T-helper 1 cell treated with Interleukin-12 subunit alpha and Interleukin-12 subunit beta and Interleukin-4 antibody, amounts not matched to agents 30 μg/mL and 1 μg/mL, for 36 hours (primary cell): ENCODE results near the gene GNAT1.
"Not testable (repeated sequence)": the region's sequence is repeated elsewhere in the genome, so short reads cannot be mapped to it uniquely, and the experiment has no call there.

Source experiments
- H3K27ac Mint-ChIP-seq: one replicate; pipeline ENCODE4 v1.8.0; 2021; ENCODE audit warnings: mild to moderate bottlenecking, mixed read lengths
- H3K27me3 Mint-ChIP-seq: one replicate; pipeline ENCODE4 v1.8.0; 2021; ENCODE audit warnings: low read depth, mixed read lengths
- H3K36me3 Mint-ChIP-seq: one replicate; pipeline ENCODE4 v1.8.0; 2021; ENCODE audit warnings: low read depth, mixed read lengths
- H3K4me1 Mint-ChIP-seq: one replicate; pipeline ENCODE4 v1.8.0; 2021; ENCODE audit warnings: low read depth, mixed read lengths
- H3K4me3 Mint-ChIP-seq: one replicate; pipeline ENCODE4 v1.8.0; 2021; ENCODE audit warnings: mild to moderate bottlenecking, moderate library complexity, mixed read lengths
- H3K9me3 Mint-ChIP-seq: one replicate; pipeline ENCODE4 v1.8.0; 2021; ENCODE audit warnings: mixed read lengths

Gene GNAT1

DNA sequence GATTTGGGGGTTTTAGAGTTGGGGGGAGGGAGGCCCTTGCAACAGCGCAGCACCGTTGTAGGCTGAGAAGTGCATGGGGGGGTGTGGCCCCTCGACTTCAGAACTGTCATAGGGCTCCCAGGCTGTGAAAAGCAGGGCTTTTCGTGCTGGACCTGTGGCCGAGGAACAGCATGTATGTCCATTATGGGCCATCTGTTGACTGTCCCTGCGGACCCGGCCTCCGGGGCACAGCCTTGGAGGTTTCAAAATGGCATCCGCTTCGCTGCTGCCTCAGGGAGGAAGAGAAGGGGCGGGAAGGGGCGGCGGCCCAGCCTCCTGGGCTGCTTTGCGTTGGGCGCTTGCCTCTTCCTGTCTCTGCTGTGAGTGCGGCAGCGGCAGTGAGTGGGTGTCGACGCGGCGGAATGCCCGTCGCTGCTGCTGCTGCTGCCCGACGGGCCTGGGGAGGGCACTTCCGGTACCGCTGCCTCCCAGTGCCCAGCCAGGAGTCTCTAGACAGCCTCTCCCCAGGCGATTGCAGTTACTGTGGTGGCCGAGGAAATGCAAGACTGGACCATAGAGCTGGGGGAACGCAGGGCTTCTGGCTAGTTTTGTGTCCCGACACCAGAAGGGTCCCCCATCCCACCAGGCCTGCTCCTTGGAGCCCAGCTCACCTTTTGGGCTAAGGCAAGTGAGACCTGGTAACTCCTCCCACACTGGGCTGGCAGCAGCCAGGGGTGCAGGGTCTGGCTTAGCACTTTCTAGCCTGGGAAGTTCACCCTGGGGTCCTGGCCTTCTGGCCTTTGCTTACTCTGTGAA is 46.5 kb downstream of the GNAT1 start:
- Mint-ChIP-seq H3K9me3 (no peaks in the 10 kb centered on the region), H3K4me1 (peaks cover 45% of the 10 kb centered on the region), H3K36me3 (peaks cover 25% of the 10 kb centered on the region), H3K27ac (peak overlapping the region; percentile 82), H3K27me3 (no peaks in the 10 kb centered on the region), H3K4me3 (peak overlapping the region; percentile 91)

DNA sequence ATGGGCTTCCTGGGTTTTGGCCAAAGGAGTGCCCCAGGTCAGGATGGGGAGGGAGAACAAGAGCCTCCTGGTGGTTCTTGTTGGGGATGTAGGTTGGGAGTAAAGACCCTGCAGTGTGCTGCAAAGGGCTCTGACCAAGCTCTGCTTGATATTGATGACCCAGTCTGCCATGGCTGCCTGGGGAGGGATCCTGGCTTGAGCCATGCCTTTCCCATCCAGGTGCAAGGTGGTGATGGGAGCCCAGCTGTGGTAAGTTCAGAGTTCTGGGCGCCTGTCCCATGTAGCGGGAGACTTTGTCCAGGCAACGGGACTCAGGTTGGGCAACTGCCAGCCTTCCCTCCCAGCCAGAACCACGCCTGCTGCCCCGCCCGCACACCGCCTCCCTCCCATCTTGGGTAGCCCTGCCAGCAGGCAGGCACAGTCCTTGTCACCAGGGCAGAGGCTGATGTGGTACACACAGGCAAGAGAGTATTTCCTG is 47.2 kb downstream of the GNAT1 start:
- no peaks in the 10 kb centered on the region for H3K9me3 Mint-ChIP-seq
- H3K36me3 Mint-ChIP-seq = peaks cover 25% of the 10 kb centered on the region
- peak overlapping the region; percentile 91 for H3K4me3 Mint-ChIP-seq
- peaks cover 45% of the 10 kb centered on the region for H3K4me1 Mint-ChIP-seq
- no peaks in the 10 kb centered on the region for H3K27me3 Mint-ChIP-seq
- H3K27ac Mint-ChIP-seq = peak overlapping the region; percentile 82

DNA sequence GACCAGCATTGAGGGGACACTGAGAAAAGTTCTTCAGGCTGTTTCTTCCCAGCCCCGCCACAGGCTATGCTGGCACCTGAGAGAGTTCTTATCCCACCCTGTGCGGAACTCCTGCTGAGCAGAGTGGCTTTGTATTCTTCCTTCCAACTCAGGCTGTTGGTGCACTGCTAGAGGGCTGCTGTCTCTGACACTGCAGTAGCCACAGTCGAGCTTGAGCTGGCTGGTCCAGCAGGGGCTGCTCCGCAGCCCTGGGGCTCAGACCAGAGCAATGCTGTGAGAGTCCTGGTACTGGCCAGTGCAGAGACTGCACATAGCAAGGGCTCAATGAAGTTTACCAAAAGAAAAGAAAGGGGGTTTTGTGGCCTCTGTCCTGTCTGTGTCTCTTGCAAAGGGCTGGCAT is 48.2 kb downstream of the GNAT1 start:
- Mint-ChIP-seq H3K4me3 (peak overlapping the region; percentile 91), H3K27me3 (no peaks in the 10 kb centered on the region), H3K36me3 (peaks cover 28% of the 10 kb centered on the region), H3K9me3 (no peaks in the 10 kb centered on the region), H3K4me1 (peaks cover 52% of the 10 kb centered on the region), H3K27ac (peak overlapping the region; percentile 76)

DNA sequence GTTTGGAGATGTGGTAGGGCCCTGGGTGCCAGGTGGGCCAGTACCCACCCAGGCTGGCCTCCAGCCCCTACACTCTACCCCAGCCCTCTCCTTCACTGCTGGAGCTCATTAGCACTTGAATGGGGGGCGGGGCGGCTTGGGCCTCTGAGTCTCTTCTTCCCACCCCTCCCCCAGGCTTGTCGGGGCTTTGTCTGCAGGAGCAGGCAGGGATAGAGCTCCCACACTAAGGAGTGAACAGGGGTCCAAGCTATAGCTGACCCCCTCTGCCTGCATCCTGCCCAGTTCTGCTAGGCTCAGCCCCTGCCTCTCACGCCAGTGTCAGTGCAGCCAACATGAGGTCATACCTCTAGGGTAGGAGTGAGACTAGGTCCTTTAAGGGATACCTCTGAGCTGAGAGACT is 49.8 kb downstream of the GNAT1 start:
- Mint-ChIP-seq H3K27ac (peak overlapping the region; percentile 97), H3K27me3 (no peaks in the 10 kb centered on the region), H3K4me3 (peak overlapping the region; percentile 81), H3K36me3 (peaks cover 28% of the 10 kb centered on the region), H3K4me1 (peaks cover 57% of the 10 kb centered on the region), H3K9me3 (no peaks in the 10 kb centered on the region)

DNA sequence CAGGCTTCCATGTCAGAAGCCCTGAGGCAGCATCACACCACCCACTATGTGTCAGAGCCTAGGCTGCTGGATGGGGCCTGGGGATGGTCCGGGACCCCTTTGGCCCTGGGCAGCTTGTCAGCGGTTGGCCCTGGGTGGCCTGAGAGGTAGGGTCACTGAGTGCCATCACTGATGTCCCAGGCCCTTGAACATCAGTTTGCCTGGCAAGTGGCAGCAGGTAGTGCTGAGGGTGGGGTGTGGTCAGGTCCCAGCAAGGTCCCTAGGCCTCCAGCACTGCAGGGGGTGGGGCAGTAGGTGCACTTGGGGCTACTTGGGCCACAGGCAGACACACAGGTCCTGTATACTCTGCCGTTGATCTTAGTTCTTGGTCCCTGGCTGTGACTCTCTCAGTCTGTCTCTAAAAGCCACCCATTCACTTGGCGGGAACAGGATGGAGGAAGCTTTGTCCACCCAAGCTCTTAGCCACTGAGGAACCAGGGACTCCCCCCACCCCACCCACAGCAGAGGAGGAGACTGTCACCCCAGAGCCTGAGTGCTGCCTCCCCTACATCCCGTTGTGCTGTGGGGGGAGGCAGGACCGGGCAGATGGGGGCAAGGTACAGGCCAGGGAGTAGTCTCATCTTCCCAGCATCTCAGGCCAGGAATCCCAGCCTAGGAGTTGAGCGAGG is 50.4 kb downstream of the GNAT1 start:
- Mint-ChIP-seq H3K27ac (peak overlapping the region; percentile 97), H3K27me3 (no peaks in the 10 kb centered on the region), H3K9me3 (no peaks in the 10 kb centered on the region), H3K36me3 (peaks cover 32% of the 10 kb centered on the region), H3K4me3 (peak overlapping the region; percentile 81), H3K4me1 (peaks cover 63% of the 10 kb centered on the region)

- Mint-ChIP-seq H3K9me3 (no peaks in the 10 kb centered on the region), H3K4me1 (peaks cover 67% of the 10 kb centered on the region), H3K27ac (peak overlapping the region; percentile 97), H3K27me3 (no peaks in the 10 kb centered on the region), H3K4me3 (peak overlapping the region; percentile 81), H3K36me3 (peaks cover 28% of the 10 kb centered on the region)
Observed at GRCh38 chr3:50242381-50242770, 51.0 kb downstream of the GNAT1 start.

GRCh38 chr3:50242851-50243542 is 51.6 kb downstream of the GNAT1 start:
- no peaks in the 10 kb centered on the region for H3K27me3 Mint-ChIP-seq

DNA sequence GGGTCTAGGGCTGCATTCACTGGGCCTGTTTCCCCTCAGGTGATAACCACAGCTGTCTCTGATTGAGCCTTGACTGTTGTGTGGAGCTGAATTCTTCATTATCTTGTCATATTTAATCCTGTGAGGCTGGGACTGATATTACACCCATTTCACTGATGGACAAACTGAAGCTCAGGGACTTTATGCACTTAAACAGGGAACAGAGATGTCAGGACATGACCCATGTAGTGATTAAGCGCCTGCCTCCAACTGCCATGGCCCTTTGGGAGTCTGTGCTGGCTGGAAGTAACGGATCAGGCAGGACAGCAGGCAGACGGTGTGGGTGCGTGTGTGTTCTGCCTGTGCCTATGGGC is 52.1 kb downstream of the GNAT1 start:
- Mint-ChIP-seq H3K36me3 (peaks cover 26% of the 10 kb centered on the region), H3K4me3 (no peak overlapping the region), H3K27ac (peak overlapping the region; percentile 82), H3K27me3 (no peaks in the 10 kb centered on the region), H3K4me1 (peaks cover 68% of the 10 kb centered on the region), H3K9me3 (no peaks in the 10 kb centered on the region)

More at GRCh38 chr3:50242851-50243542, 51.6 kb downstream of the GNAT1 start:
- no peaks in the 10 kb centered on the region for H3K9me3 Mint-ChIP-seq
- peak overlapping the region; percentile 97 for H3K27ac Mint-ChIP-seq
- H3K4me1 Mint-ChIP-seq = peaks cover 67% of the 10 kb centered on the region
- peak overlapping the region; percentile 81 for H3K4me3 Mint-ChIP-seq
- peaks cover 25% of the 10 kb centered on the region for H3K36me3 Mint-ChIP-seq

- H3K9me3 Mint-ChIP-seq, H3K27me3 Mint-ChIP-seq: not testable (repeated sequence)
- H3K4me3 Mint-ChIP-seq = peak overlapping the region; percentile 46
- peaks cover 22% of the 10 kb centered on the region for H3K36me3 Mint-ChIP-seq
- peaks cover 57% of the 10 kb centered on the region for H3K4me1 Mint-ChIP-seq
- peak overlapping the region; percentile 82 for H3K27ac Mint-ChIP-seq
Observed at GRCh38 chr3:50244813-50245212, 53.4 kb downstream of the GNAT1 start.

- Mint-ChIP-seq H3K27ac (peak overlapping the region; percentile 91), H3K4me1 (peaks cover 54% of the 10 kb centered on the region), H3K4me3 (peak overlapping the region; percentile 77), H3K27me3 (no peaks in the 10 kb centered on the region), H3K36me3 (peaks cover 21% of the 10 kb centered on the region), H3K9me3 (no peaks in the 10 kb centered on the region)
Observed at GRCh38 chr3:50245251-50245745, 53.9 kb downstream of the GNAT1 start.

DNA sequence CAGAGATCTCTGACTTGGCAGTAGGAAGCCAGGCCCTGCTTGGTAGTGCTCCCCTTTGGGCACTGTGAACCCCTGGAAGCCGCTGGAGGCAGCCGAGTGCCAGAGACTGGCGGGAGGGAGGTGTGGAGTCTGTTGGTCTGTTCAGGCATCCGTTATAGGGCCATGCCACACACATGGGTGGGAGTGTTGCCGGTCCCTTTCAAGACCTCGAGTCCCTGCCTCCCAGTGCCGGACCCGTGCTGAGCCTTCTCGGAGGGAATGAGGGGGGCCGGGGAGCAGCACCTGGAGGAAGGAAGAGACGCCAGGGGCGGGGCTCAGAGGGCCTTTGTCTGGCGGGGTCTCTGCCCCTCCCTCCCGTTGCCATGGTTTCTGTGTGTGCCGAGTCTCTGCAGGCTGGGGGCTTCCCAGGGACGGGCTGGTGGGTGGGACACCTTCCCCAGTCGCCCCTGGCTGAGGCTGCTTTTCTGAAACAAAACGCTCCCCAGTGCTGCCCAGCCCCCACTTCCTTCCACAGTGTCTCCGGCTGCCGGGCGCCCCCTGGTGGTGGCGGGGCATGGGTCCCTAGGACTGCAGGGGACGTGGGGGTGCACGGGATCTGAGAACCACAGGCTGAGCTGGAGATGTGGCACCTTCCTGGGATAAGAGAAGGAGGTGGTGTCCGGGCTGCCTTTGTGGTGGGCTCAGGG is 54.6 kb downstream of the GNAT1 start:
- peaks cover 53% of the 10 kb centered on the region for H3K4me1 Mint-ChIP-seq
- no peaks in the 10 kb centered on the region for H3K9me3 Mint-ChIP-seq
- H3K27me3 Mint-ChIP-seq = no peaks in the 10 kb centered on the region
- H3K4me3 Mint-ChIP-seq = peak overlapping the region; percentile 77
- H3K36me3 Mint-ChIP-seq = peaks cover 21% of the 10 kb centered on the region
- peak overlapping the region; percentile 91 for H3K27ac Mint-ChIP-seq

DNA sequence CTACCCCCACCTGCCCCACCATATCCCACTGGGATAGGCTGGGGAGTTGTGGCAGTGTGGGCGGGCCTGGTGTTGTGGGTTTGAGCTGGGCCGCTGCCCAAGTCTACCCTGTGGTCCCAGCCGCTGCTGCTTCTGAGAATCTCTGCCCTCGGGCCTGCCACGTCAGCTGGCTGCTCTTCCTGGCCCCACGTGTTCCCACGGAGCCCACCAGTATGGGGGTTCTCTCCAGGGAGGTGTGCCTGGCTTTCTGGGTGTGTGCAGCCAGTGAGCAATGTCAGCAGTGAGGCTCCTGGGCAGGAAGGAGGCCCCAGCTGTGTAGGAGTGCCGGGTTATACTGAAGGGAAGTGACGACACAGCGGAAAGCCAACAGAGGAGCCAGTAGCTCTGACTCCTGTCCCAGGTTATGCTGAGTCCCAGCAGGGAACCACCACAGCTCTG is 55.1 kb downstream of the GNAT1 start:
- H3K4me1 Mint-ChIP-seq = peaks cover 48% of the 10 kb centered on the region
- H3K9me3 Mint-ChIP-seq = no peaks in the 10 kb centered on the region
- peaks cover 23% of the 10 kb centered on the region for H3K36me3 Mint-ChIP-seq
- peak overlapping the region; percentile 77 for H3K4me3 Mint-ChIP-seq
- H3K27me3 Mint-ChIP-seq = no peaks in the 10 kb centered on the region
- peak overlapping the region; percentile 91 for H3K27ac Mint-ChIP-seq
